OCI-LY1 (cell line): ENCODE data around the gene SPATA20.
A peak's percentile ranks its signal among the peaks of the same experiment; 100 is the strongest.

Experiments
- H2AFZ ChIP-seq: fragments of 200-600 bp; sonication (generic), shearing (Covaris generic); 2 replicates; pipeline ENCODE4 v1.6.0; 2014; ENCODE audit warnings: antibody characterized with exemption, mild to moderate bottlenecking, low read length
- H3F3A ChIP-seq: fragments of 200-600 bp; sonication (generic), shearing (Covaris generic); 2 replicates; pipeline ENCODE4 v1.6.0; 2014; ENCODE audit warnings: mild to moderate bottlenecking, antibody characterized with exemption, low read length, moderate library complexity; ENCODE audit not compliant: insufficient read depth
- H3K27ac ChIP-seq: fragments of 200-600 bp; sonication (generic); 2 replicates; pipeline ENCODE4 v1.5.1; 2014; ENCODE audit warnings: low read length, mixed run types, mild to moderate bottlenecking, low read depth; ENCODE audit not compliant: poor library complexity, severe bottlenecking
- H3K27me3 ChIP-seq: fragments of 200-600 bp; sonication (generic); 2 replicates; pipeline ENCODE4 v1.6.0; 2014; ENCODE audit warnings: antibody characterized with exemption, mild to moderate bottlenecking, low read length, moderate library complexity; ENCODE audit not compliant: insufficient read depth
- H3K36me3 ChIP-seq: fragments of 200-600 bp; sonication (generic); 2 replicates; pipeline ENCODE4 v1.6.1; 2014; ENCODE audit warnings: mild to moderate bottlenecking, antibody characterized with exemption, low read length, moderate library complexity, mixed read lengths; ENCODE audit not compliant: insufficient read depth
- H3K4me1 ChIP-seq: fragments of 200-600 bp; sonication (generic); 2 replicates; pipeline ENCODE4 v1.5.1; 2014; ENCODE audit warnings: mild to moderate bottlenecking, low read length, moderate library complexity; ENCODE audit not compliant: insufficient read depth, severe bottlenecking
- H3K4me2 ChIP-seq: fragments of 200-600 bp; sonication (generic), shearing (Covaris generic); 2 replicates; pipeline ENCODE4 v1.6.1; 2014; ENCODE audit warnings: low read length
- H3K4me3 ChIP-seq: fragments of 200-600 bp; sonication (generic); 2 replicates; pipeline ENCODE4 v1.5.1; 2014; ENCODE audit warnings: low read length, low read depth, mild to moderate bottlenecking, mixed read lengths; ENCODE audit not compliant: poor library complexity, severe bottlenecking
- H3K79me2 ChIP-seq: fragments of 200-600 bp; shearing (Covaris generic); 2 replicates; pipeline ENCODE4 v1.6.1; 2016; ENCODE audit warnings: mixed run types, low read length, mixed read lengths; ENCODE audit not compliant: insufficient read depth
- H3K9ac ChIP-seq: fragments of 200-600 bp; sonication (generic), shearing (Covaris generic); 2 replicates; pipeline ENCODE4 v1.6.1; 2014; ENCODE audit warnings: mild to moderate bottlenecking, low read length, mixed read lengths
- H3K9me2 ChIP-seq: fragments of 200-600 bp; sonication (generic), shearing (Covaris generic); 2 replicates; pipeline ENCODE4 v1.6.1; 2014; ENCODE audit warnings: low read depth, mild to moderate bottlenecking, low read length, mixed read lengths
- H3K9me3 ChIP-seq: fragments of 200-600 bp; shearing (Covaris generic); 2 replicates; pipeline ENCODE4 v1.6.1; 2014; ENCODE audit warnings: low read length, mixed read lengths
- H4K20me1 ChIP-seq: fragments of 200-600 bp; sonication (generic), shearing (Covaris generic); 2 replicates; pipeline ENCODE4 v1.6.0; 2016; ENCODE audit warnings: mild to moderate bottlenecking, low read length; ENCODE audit not compliant: insufficient read depth
- CTCF ChIP-seq: fragments of 200-600 bp; sonication (generic), shearing (Covaris generic); IDR thresholded peaks from 2 replicates; pipeline ENCODE4 v1.5.1; 2017; ENCODE audit warnings: mild to moderate bottlenecking, antibody characterized with exemption, low read length, moderate library complexity, mixed read lengths
- EZH2 ChIP-seq: fragments of 200-600 bp; sonication (generic), shearing (Covaris generic); IDR thresholded peaks from 2 replicates; pipeline ENCODE4 v1.8.0; 2017; ENCODE audit warnings: borderline replicate concordance, mixed run types, mild to moderate bottlenecking, antibody characterized with exemption, low read length, moderate library complexity, mixed read lengths

SPATA20 gene

GRCh38 chr17:50545311-50545710, 1.7 kb upstream of the SPATA20 start:
- Histone ChIP-seq H3K27me3 (no peaks in the 10 kb centered on the region; the same call in 1 of the 2 replicates), H3F3A (no peaks in the 10 kb centered on the region), H2AFZ (no peak overlapping the region), H3K4me3 (no peak overlapping the region), H3K36me3 (no peaks in the 10 kb centered on the region), H3K4me1 (peaks cover 16% of the 10 kb centered on the region), H3K27ac (no peak overlapping the region), H3K9me2 (no peaks in the 10 kb centered on the region), H3K79me2 (no peaks in the 10 kb centered on the region), H4K20me1 (no peaks in the 10 kb centered on the region), H3K9me3 (no peaks in the 10 kb centered on the region), H3K9ac (no peak overlapping the region), H3K4me2 (no peak overlapping the region)
- no peak for TF ChIP-seq CTCF
- TF ChIP-seq EZH2, result no peak

- no peak overlapping the region for H3K9ac ChIP-seq
- no peak for TF ChIP-seq CTCF
- no peak for TF ChIP-seq EZH2
- H4K20me1 ChIP-seq, result no peaks in the 10 kb centered on the region
- H3K9me3 ChIP-seq, result no peaks in the 10 kb centered on the region
- no peaks in the 10 kb centered on the region for H3K79me2 ChIP-seq
- no peaks in the 10 kb centered on the region for H3F3A ChIP-seq
- H3K36me3 ChIP-seq, result no peaks in the 10 kb centered on the region
- no peak overlapping the region for H3K27ac ChIP-seq
- H3K4me2 ChIP-seq, result peak overlapping the region; percentile 77
- H3K4me3 ChIP-seq, result peak overlapping the region; percentile 58
- H3K4me1 ChIP-seq, result peaks cover 12% of the 10 kb centered on the region
- no peak overlapping the region for H2AFZ ChIP-seq
- H3K9me2 ChIP-seq, result no peaks in the 10 kb centered on the region
- H3K27me3 ChIP-seq, result no peaks in the 10 kb centered on the region; the same call in 1 of the 2 replicates
These were observed 306 bp upstream of the SPATA20 start for GRCh38 chr17:50546701-50547034.

- H3K4me3 ChIP-seq, result no peak overlapping the region
- peaks cover 6% of the 10 kb centered on the region for H3K4me1 ChIP-seq
- H4K20me1 ChIP-seq, result no peaks in the 10 kb centered on the region
- no peaks in the 10 kb centered on the region for H3F3A ChIP-seq
- no peaks in the 10 kb centered on the region for H3K79me2 ChIP-seq
- no peak overlapping the region; the same call in 1 of the 2 replicates for H3K9ac ChIP-seq
- no peaks in the 10 kb centered on the region for H3K36me3 ChIP-seq
- no peaks in the 10 kb centered on the region for H3K9me3 ChIP-seq
- H3K27ac ChIP-seq, result no peak overlapping the region
- H3K9me2 ChIP-seq, result no peaks in the 10 kb centered on the region
- H3K4me2 ChIP-seq, result peak overlapping the region; percentile 77; the same call in 1 of the 2 replicates
- TF ChIP-seq EZH2 (no peak), CTCF (no peak)
- no peaks in the 10 kb centered on the region; the same call in 1 of the 2 replicates for H3K27me3 ChIP-seq
- H2AFZ ChIP-seq, result no peak overlapping the region
These were observed 736 bp downstream of the SPATA20 start for GRCh38 chr17:50547736-50548083.
